PC-9 (cell line): ENCODE results near the gene TMEM63C. TPM values are rescaled to one million over a fixed set of nuclear protein-coding genes. Genes with fewer than 3 reads are reported as not detected.
A peak's percentile ranks its signal among the peaks of the same experiment; 100 is the strongest.

Source experiments
- BruUV-seq: library from RNA; stranded (reverse); fragments of 400-500 nt; replicated peaks from 2 replicates; lab custom pipeline; 2021; lab: Mats Ljungman, UMichigan
- CTCF ChIA-PET: fragments of 300-600 bp; sonication (Branson Sonifier 250); formaldehyde crosslinking; loops from one replicate; lab custom pipeline; 2022; ENCODE audit warnings: antibody characterized with exemption; lab: Charles Lee
- POLR2A ChIA-PET: fragments of 300-600 bp; sonication (Branson Sonifier 250); formaldehyde crosslinking; loops from one replicate; lab custom pipeline; 2022; ENCODE audit warnings: antibody characterized with exemption; ENCODE audit not compliant: unreplicated experiment; lab: Charles Lee
- DNase-seq, 2 experiments: peaks; one replicate each; pipeline versions ENCODE4 v3.0.0 to v3.0.0-alpha.2; 2015 to 2022; ENCODE audit warnings: mixed read lengths in 1 of 2
- H2AFZ ChIP-seq: fragments of 200-600 bp; sonication (generic); 2 replicates; pipeline ENCODE4 v1.8.1; 2017; ENCODE audit warnings: antibody characterized with exemption
- H3F3A ChIP-seq: fragments of 200-600 bp; sonication (generic); 2 replicates; pipeline ENCODE4 v1.8.1; 2017; ENCODE audit warnings: antibody characterized with exemption, mild to moderate bottlenecking, low read depth; ENCODE audit not compliant: insufficient read depth
- H3K27ac ChIP-seq: fragments of 200-600 bp; sonication (generic); 2 replicates; pipeline ENCODE4 v1.6.1; 2016; ENCODE audit warnings: mixed run types
- H3K27me3 ChIP-seq: fragments of 200-600 bp; sonication (generic); 2 replicates; pipeline ENCODE4 v1.6.1; 2016; ENCODE audit warnings: low read depth, mixed run types; ENCODE audit not compliant: insufficient read depth
- H3K36me3 ChIP-seq: fragments of 200-600 bp; sonication (generic); 2 replicates; pipeline ENCODE4 v1.6.1; 2016; ENCODE audit warnings: low read depth, mixed run types
- H3K4me1 ChIP-seq: fragments of 200-600 bp; sonication (generic); replicated peaks from 2 replicates; pipeline ENCODE4 v1.6.1; 2016; ENCODE audit warnings: mixed run types; ENCODE audit not compliant: insufficient read depth
- H3K4me2 ChIP-seq: fragments of 200-600 bp; sonication (generic); 2 replicates; pipeline ENCODE4 v1.6.1; 2017; ENCODE audit warnings: mixed run types
- H3K4me3 ChIP-seq: fragments of 200-600 bp; sonication (generic); 2 replicates; pipeline ENCODE4 v1.6.1; 2016; ENCODE audit warnings: mixed run types
- H3K79me2 ChIP-seq: fragments of 200-600 bp; sonication (generic); 2 replicates; pipeline ENCODE4 v1.6.1; 2017; ENCODE audit warnings: low read depth, mixed run types
- H3K9me2 ChIP-seq: fragments of 200-600 bp; sonication (generic); 2 replicates; pipeline ENCODE4 v1.8.1; 2017; ENCODE audit warnings: mild to moderate bottlenecking; ENCODE audit not compliant: insufficient read depth
- H3K9me3 ChIP-seq: fragments of 200-600 bp; sonication (generic); 2 replicates; pipeline ENCODE4 v1.8.1; 2016; ENCODE audit warnings: low read depth; ENCODE audit not compliant: insufficient read depth
- H4K20me1 ChIP-seq: fragments of 200-600 bp; sonication (generic); 2 replicates; pipeline ENCODE4 v1.8.1; 2017; ENCODE audit not compliant: insufficient read depth
- CTCF ChIP-seq: fragments of 200-600 bp; sonication (generic); conservative IDR thresholded peaks from 2 replicates; pipeline ENCODE4 v1.6.1; 2017; ENCODE audit warnings: mixed run types, antibody characterized with exemption, mild to moderate bottlenecking, moderate library complexity
- EZH2 ChIP-seq: fragments of 200-600 bp; sonication (generic); IDR thresholded peaks from 2 replicates; pipeline ENCODE4 v1.8.0; 2017; ENCODE audit warnings: antibody characterized with exemption, low read depth
- intact Hi-C: fragments of 100-400 bp; cut with micrococcal nuclease; formaldehyde crosslinking; loops from one replicate; pipeline ENCODE4 v1.10.0; 2022; ENCODE audit not compliant: unreplicated experiment
- total RNA-seq: library from RNA; stranded (reverse); gene quantifications from 2 replicates; pipeline ENCODE4 v1.2.3, GENCODE V29; 2021

TMEM63C gene
- total RNA-seq, 1 experiment from 2014 or later: 2.2 TPM

GRCh38 chr14:77148510-77149231, 32.9 kb upstream of the TMEM63C start:
- POLR2A ChIA-PET: no interaction called here
- BruUV-seq: no TSS peak
- H3K4me3 ChIP-seq: no peak overlapping the region
- H3K27me3 ChIP-seq: peaks cover 57% of the 10 kb centered on the region
- no peak overlapping the region for H3K27ac ChIP-seq
- H3K36me3 ChIP-seq: no peaks in the 10 kb centered on the region
- H3K9me3 ChIP-seq: no peaks in the 10 kb centered on the region
- H3K4me1 ChIP-seq: no peaks in the 10 kb centered on the region
- no peaks in the 10 kb centered on the region for H3K9me2 ChIP-seq
- H2AFZ ChIP-seq: no peak overlapping the region
- no peak overlapping the region for H3K4me2 ChIP-seq
- H3K79me2 ChIP-seq: no peaks in the 10 kb centered on the region
- no peaks in the 10 kb centered on the region; the same call in 1 of the 2 replicates for H3F3A ChIP-seq
- intact Hi-C loops: no loop called here
- CTCF ChIA-PET: interaction anchor here (0.5 to 1.8 kb wide), 11 partner anchors 9 to 273 kb away, joined by 3 to 17 read pairs (median 3); no protein-coding TSS in a partner anchor
- TF ChIP-seq EZH2 (no peak), CTCF (no peak)
- H4K20me1 ChIP-seq: no peaks in the 10 kb centered on the region
- no peak for DNase-seq

- H3K9me2 ChIP-seq: no peaks in the 10 kb centered on the region
- ChIA-PET CTCF (interaction anchor here (0.6 to 3.4 kb wide), 28 partner anchors 11 to 441 kb away, joined by 3 to 62 read pairs (median 4); no protein-coding TSS in a partner anchor), POLR2A (interaction anchor here (0.5 to 1.0 kb wide), 7 partner anchors 30 to 1003 kb away, joined by 3 to 9 read pairs (median 4); partner anchors contain the start of gene GSTZ1)
- no peaks in the 10 kb centered on the region for H3K79me2 ChIP-seq
- no peak overlapping the region for H3K4me2 ChIP-seq
- no peaks in the 10 kb centered on the region for H4K20me1 ChIP-seq
- no peak overlapping the region for H3K27ac ChIP-seq
- H2AFZ ChIP-seq: no peak overlapping the region
- H3K4me3 ChIP-seq: no peak overlapping the region
- peak in 1 of 2 experiments; percentile 53 for DNase-seq
- no peaks in the 10 kb centered on the region; the same call in 1 of the 2 replicates for H3F3A ChIP-seq
- H3K9me3 ChIP-seq: no peaks in the 10 kb centered on the region
- peaks cover 56% of the 10 kb centered on the region for H3K27me3 ChIP-seq
- H3K36me3 ChIP-seq: no peaks in the 10 kb centered on the region
- no peaks in the 10 kb centered on the region for H3K4me1 ChIP-seq
- intact Hi-C loops: loop anchor here (1.0 to 10.0 kb wide), 4 partner anchors 57 to 554 kb away; partner anchors contain the start of genes AHSA1, ALKBH1, SLIRP and VIPAS39
- no TSS peak for BruUV-seq
- TF ChIP-seq CTCF (peak; percentile 86), EZH2 (no peak)
These were observed 30.4 kb upstream of the TMEM63C start for GRCh38 chr14:77151245-77151644.

GRCh38 chr14:77151918-77152588, 29.5 kb upstream of the TMEM63C start:
- Histone ChIP-seq H3K4me2 (no peak overlapping the region), H3K9me3 (no peaks in the 10 kb centered on the region), H3K27ac (no peak overlapping the region), H2AFZ (no peak overlapping the region), H3K4me1 (no peaks in the 10 kb centered on the region), H3K9me2 (no peaks in the 10 kb centered on the region), H3F3A (no peaks in the 10 kb centered on the region; the same call in 1 of the 2 replicates), H3K4me3 (no peak overlapping the region), H4K20me1 (no peaks in the 10 kb centered on the region), H3K36me3 (no peaks in the 10 kb centered on the region), H3K79me2 (no peaks in the 10 kb centered on the region), H3K27me3 (peaks cover 52% of the 10 kb centered on the region)
- BruUV-seq: no TSS peak
- peak; percentile 70 for TF ChIP-seq CTCF
- no peak for TF ChIP-seq EZH2
- ChIA-PET POLR2A (interaction anchor here (0.7 to 1.0 kb wide), 3 partner anchors 164 to 1004 kb away, joined by 4 to 9 read pairs (median 6); no protein-coding TSS in a partner anchor), CTCF (interaction anchor here (0.6 to 3.4 kb wide), 26 partner anchors 12 to 442 kb away, joined by 3 to 62 read pairs (median 4); no protein-coding TSS in a partner anchor)
- peak; percentile 31 to 66 for DNase-seq
- intact Hi-C loops: loop anchor here (1.0 to 10.0 kb wide), 7 partner anchors 58 to 553 kb away; partner anchors contain the start of genes AHSA1, ALKBH1, SLIRP and VIPAS39
